CD14-positive monocyte (primary cell): ENCODE results near the gene FBL. TPM values are rescaled to one million over a fixed set of nuclear protein-coding genes. Genes with fewer than 3 reads are reported as not detected.

ENCODE experiments used
- DNase-seq, 3 donors: peaks; one replicate each; pipeline ENCODE4 v3.0.0-alpha.2; 2011 to 2022
- H2AFZ ChIP-seq: 2 replicates; pipeline ENCODE4 v1.6.0; 2012; ENCODE audit warnings: mild to moderate bottlenecking, low read depth, low read length, inconsistent platforms; ENCODE audit not compliant: insufficient read depth, poor library complexity, severe bottlenecking
- H3K27ac ChIP-seq, 2 donors: 1 replicate in 1 of 2; 2 replicates in 1 of 2; pipeline ENCODE4 v1.5.1; 2012 to 2013; ENCODE audit warnings: low read length in 2 of 2, control low read depth in 1 of 2, inconsistent platforms in 1 of 2, low read depth in 1 of 2, mild to moderate bottlenecking in 1 of 2
- H3K27me3 ChIP-seq, 2 donors: one replicate each; pipeline versions ENCODE4 v1.6.0 to v1.6.1; 2011 to 2013; ENCODE audit warnings: low read length in 2 of 2; ENCODE audit not compliant: control insufficient read depth in 2 of 2, insufficient read depth in 2 of 2
- H3K36me3 ChIP-seq, 2 donors: replicated peaks in 1 of 2; 1 replicate in 1 of 2; 2 replicates in 1 of 2; pipeline versions ENCODE4 v1.5.1 to v1.6.1; 2012 to 2013; ENCODE audit warnings: low read length in 2 of 2, control low read depth in 1 of 2, inconsistent platforms in 1 of 2, mild to moderate bottlenecking in 1 of 2; ENCODE audit not compliant: insufficient read depth in 2 of 2, control insufficient read depth in 1 of 2
- H3K4me1 ChIP-seq, 2 donors: 1 replicate in 1 of 2; 2 replicates in 1 of 2; pipeline versions ENCODE4 v1.5.1 to v1.6.1; 2012 to 2013; ENCODE audit warnings: low read length in 2 of 2, control low read depth in 1 of 2, inconsistent platforms in 1 of 2, mild to moderate bottlenecking in 1 of 2, moderate library complexity in 1 of 2; ENCODE audit not compliant: insufficient read depth in 2 of 2, control insufficient read depth in 1 of 2
- H3K4me2 ChIP-seq: replicated peaks from 2 replicates; pipeline ENCODE3; 2012; ENCODE audit warnings: low read length, moderate library complexity, mild to moderate bottlenecking; ENCODE audit not compliant: poor library complexity, severe bottlenecking; ENCODE audit errors: extremely low read depth
- H3K4me3 ChIP-seq, 3 experiments: fragments of 200-600 bp in 1 of 3; sonication (generic) in 1 of 3; replicated peaks in 1 of 3; 1 replicate in 2 of 3; 2 replicates in 1 of 3; pipeline ENCODE4 v1.5.1; 2011 to 2013; ENCODE audit warnings: low read length in 3 of 3, mild to moderate bottlenecking in 3 of 3, control low read depth in 2 of 3, low read depth in 2 of 3, inconsistent platforms in 1 of 3, moderate library complexity in 1 of 3
- H3K79me2 ChIP-seq: 2 replicates; pipeline ENCODE4 v1.6.0; 2012; ENCODE audit warnings: mild to moderate bottlenecking, control low read depth, inconsistent platforms, low read length, moderate library complexity; ENCODE audit not compliant: insufficient read depth
- H3K9ac ChIP-seq: 2 replicates; pipeline ENCODE4 v1.6.0; 2017; ENCODE audit warnings: low read length, mild to moderate bottlenecking; ENCODE audit not compliant: insufficient read depth, poor library complexity, severe bottlenecking
- H3K9me3 ChIP-seq, 2 donors: replicated peaks in 1 of 2; 1 replicate in 1 of 2; 2 replicates in 1 of 2; pipeline versions ENCODE4 v1.5.1 to v1.6.1; 2012 to 2013; ENCODE audit warnings: low read length in 2 of 2, control low read depth in 1 of 2; ENCODE audit not compliant: control insufficient read depth in 1 of 2, insufficient read depth in 1 of 2
- H4K20me1 ChIP-seq: 2 replicates; pipeline ENCODE4 v1.6.0; 2012; ENCODE audit warnings: mild to moderate bottlenecking, low read length, control low read depth, moderate library complexity; ENCODE audit not compliant: insufficient read depth
- H3K27ac Mint-ChIP-seq, 7 donors: one replicate each; pipeline ENCODE4 v1.8.0; 2020; ENCODE audit warnings: mild to moderate bottlenecking in 7 of 7, mixed read lengths in 7 of 7, moderate library complexity in 6 of 7, inconsistent platforms in 2 of 7
- H3K27me3 Mint-ChIP-seq, 3 donors: one replicate each; pipeline ENCODE4 v1.8.0; 2021 to 2022; ENCODE audit warnings: low read depth in 3 of 3, mild to moderate bottlenecking in 3 of 3, mixed read lengths in 3 of 3, moderate library complexity in 3 of 3, inconsistent platforms in 1 of 3
- H3K36me3 Mint-ChIP-seq, 2 donors: one replicate each; pipeline ENCODE4 v1.8.0; 2020; ENCODE audit warnings: mixed read lengths in 2 of 2, inconsistent platforms in 1 of 2, mild to moderate bottlenecking in 1 of 2
- H3K4me1 Mint-ChIP-seq: one replicate; pipeline ENCODE4 v1.8.0; 2020; ENCODE audit warnings: mild to moderate bottlenecking, mixed read lengths
- H3K4me3 Mint-ChIP-seq, 2 donors: one replicate each; pipeline ENCODE4 v1.8.0; 2020; ENCODE audit warnings: mild to moderate bottlenecking in 2 of 2, mixed read lengths in 2 of 2, moderate library complexity in 1 of 2
- H3K9me3 Mint-ChIP-seq, 7 donors: one replicate each; pipeline ENCODE4 v1.8.0; 2020 to 2022; ENCODE audit warnings: mixed read lengths in 7 of 7, mild to moderate bottlenecking in 6 of 7, moderate library complexity in 6 of 7, inconsistent platforms in 2 of 7
- WGBS: methylation state at CpG from one replicate; pipeline ENCODE4 v1.1.5; 2013; ENCODE audit warnings: missing lambda C conversion rate; ENCODE audit not compliant: insufficient coverage; 5-methylcytosine and 5-hydroxymethylcytosine counted together
- intact Hi-C, 2 donors: fragments of 100-400 bp; cut with micrococcal nuclease; formaldehyde crosslinking; loops; one replicate each; pipeline versions ENCODE4 v1.15.0 to v1.15.1; 2023
- polyA plus RNA-seq, 3 donors: library from polyadenylated mRNA; depleted of rRNA in 1 of 3; unstranded in 2 of 3; stranded (reverse) in 1 of 3; fragments of 300-500 nt in 2 of 3; fragments of >200 nt in 1 of 3; fragmentation: Illumina TruSeq in 2 of 3; gene quantifications; 1 replicate in 2 of 3; 2 replicates in 1 of 3; pipeline ENCODE4 v1.2.3, GENCODE V29; 2012 to 2021
- TF ChIP-seq, protein P1 (sequence below): fragments of 200-600 bp; IDR thresholded peaks from one replicate; pipeline ENCODE4 v1.8.0; 2022; ENCODE audit warnings: antibody characterized with exemption, mild to moderate bottlenecking

FBL gene
- polyA plus RNA-seq, 3 donors = 57.1 to 157 (median 60.3) TPM

DNA sequence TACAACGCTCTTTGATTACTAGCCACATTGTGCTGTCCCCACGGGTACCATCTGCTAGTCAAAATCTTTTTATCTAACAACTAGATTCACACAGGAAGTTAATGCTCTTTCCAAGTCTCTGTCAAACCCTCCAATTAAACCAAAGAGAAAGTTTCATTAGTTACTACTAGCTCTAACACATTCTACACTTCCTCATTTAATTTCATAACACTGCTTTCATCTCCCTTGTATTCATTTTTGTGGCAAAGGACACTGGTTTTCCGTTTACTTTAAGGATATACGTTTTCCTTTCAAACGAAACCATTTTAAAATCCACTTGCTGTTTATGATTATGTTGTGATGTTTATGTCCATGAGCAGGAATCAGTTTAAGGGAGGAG is 17.5 kb downstream of the FBL start:
- H3K4me1 Mint-ChIP-seq = peaks cover 36% of the 10 kb centered on the region

GRCh38 chr19:39828015-39828653 is 18.0 kb downstream of the FBL start:
- H3K4me3 Mint-ChIP-seq = no peak overlapping the region
- Histone ChIP-seq H2AFZ (no peak overlapping the region), H3K36me3 (peaks cover 38 to 58% of the 10 kb centered on the region in 2 donors), H3K4me1 (peaks cover 41 to 55% of the 10 kb centered on the region in 2 donors), H3K27me3 (no peaks in the 10 kb centered on the region), H3K79me2 (peaks cover 11% of the 10 kb centered on the region), H3K27ac (peak overlapping the region; percentile 31 to 73), H4K20me1 (peaks cover 15% of the 10 kb centered on the region), H3K4me3 (no peak overlapping the region), H3K9me3 (no peaks in the 10 kb centered on the region), H3K9ac (no peak overlapping the region), H3K4me2 (peak overlapping the region; percentile 24)
- peaks cover 36% of the 10 kb centered on the region for H3K4me1 Mint-ChIP-seq
- peaks cover 37 to 60% of the 10 kb centered on the region in 2 donors for H3K36me3 Mint-ChIP-seq
- intact Hi-C loops = no loop called here
- peaks cover 0 to 1% (median 0%) of the 10 kb centered on the region in 3 donors for H3K27me3 Mint-ChIP-seq
- TF ChIP-seq, protein P1, sequence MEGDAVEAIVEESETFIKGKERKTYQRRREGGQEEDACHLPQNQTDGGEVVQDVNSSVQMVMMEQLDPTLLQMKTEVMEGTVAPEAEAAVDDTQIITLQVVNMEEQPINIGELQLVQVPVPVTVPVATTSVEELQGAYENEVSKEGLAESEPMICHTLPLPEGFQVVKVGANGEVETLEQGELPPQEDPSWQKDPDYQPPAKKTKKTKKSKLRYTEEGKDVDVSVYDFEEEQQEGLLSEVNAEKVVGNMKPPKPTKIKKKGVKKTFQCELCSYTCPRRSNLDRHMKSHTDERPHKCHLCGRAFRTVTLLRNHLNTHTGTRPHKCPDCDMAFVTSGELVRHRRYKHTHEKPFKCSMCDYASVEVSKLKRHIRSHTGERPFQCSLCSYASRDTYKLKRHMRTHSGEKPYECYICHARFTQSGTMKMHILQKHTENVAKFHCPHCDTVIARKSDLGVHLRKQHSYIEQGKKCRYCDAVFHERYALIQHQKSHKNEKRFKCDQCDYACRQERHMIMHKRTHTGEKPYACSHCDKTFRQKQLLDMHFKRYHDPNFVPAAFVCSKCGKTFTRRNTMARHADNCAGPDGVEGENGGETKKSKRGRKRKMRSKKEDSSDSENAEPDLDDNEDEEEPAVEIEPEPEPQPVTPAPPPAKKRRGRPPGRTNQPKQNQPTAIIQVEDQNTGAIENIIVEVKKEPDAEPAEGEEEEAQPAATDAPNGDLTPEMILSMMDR = no peak
- H3K9me3 Mint-ChIP-seq = no peaks in the 10 kb centered on the region
- no peak for DNase-seq
- peak overlapping the region; percentile 71 to 84 (median 76) for H3K27ac Mint-ChIP-seq
- WGBS = 94% methylated on average over 20 of the region's 26 CpGs

More for the DNA sequence above, 17.5 kb downstream of the FBL start:
- 38% methylated on average over 2 of the region's 5 CpGs for WGBS
- peaks cover 20% of the 10 kb centered on the region for H4K20me1 ChIP-seq
- Mint-ChIP-seq H3K4me3 (no peak overlapping the region), H3K27me3 (peaks cover 0 to 1% (median 0%) of the 10 kb centered on the region in 3 donors), H3K9me3 (no peaks in the 10 kb centered on the region), H3K36me3 (peaks cover 37 to 60% of the 10 kb centered on the region in 2 donors), H3K27ac (peak overlapping the region; percentile 71 to 84 (median 76))
- H2AFZ ChIP-seq = no peak overlapping the region
- peaks cover 39 to 53% of the 10 kb centered on the region in 2 donors for H3K4me1 ChIP-seq
- no peak overlapping the region for H3K9ac ChIP-seq
- intact Hi-C loops = no loop called here
- H3K9me3 ChIP-seq = no peaks in the 10 kb centered on the region
- no peaks in the 10 kb centered on the region for H3K27me3 ChIP-seq
- TF ChIP-seq, protein P1 = no peak
- peak overlapping the region; percentile 31 to 73 for H3K27ac ChIP-seq
- peak overlapping the region; percentile 24 for H3K4me2 ChIP-seq
- peaks cover 38 to 58% of the 10 kb centered on the region in 2 donors for H3K36me3 ChIP-seq
- H3K79me2 ChIP-seq = peaks cover 15% of the 10 kb centered on the region
- no peak overlapping the region for H3K4me3 ChIP-seq
- DNase-seq = no peak
